Mesothelial cell of epicardium (in vitro differentiated cells): ENCODE measurements around the gene NCOA7. TPM values are rescaled to one million over a fixed set of nuclear protein-coding genes. Genes with fewer than 3 reads are reported as not detected.

Source experiments
- DNase-seq, 2 experiments: peaks; one replicate each; pipeline ENCODE4 v3.0.0; 2021; ENCODE audit warnings: low spot score in 2 of 2; ENCODE audit not compliant: unreplicated experiment in 2 of 2
- H3K27ac Mint-ChIP-seq: 2 replicates; pipeline ENCODE4 v1.8.0; 2021; ENCODE audit warnings: mixed read lengths
- H3K27me3 Mint-ChIP-seq: 2 replicates; pipeline ENCODE4 v1.8.0; 2021; ENCODE audit warnings: low read depth, mixed read lengths
- H3K36me3 Mint-ChIP-seq: 2 replicates; pipeline ENCODE4 v1.8.0; 2021; ENCODE audit warnings: mixed read lengths
- H3K4me1 Mint-ChIP-seq: 2 replicates; pipeline ENCODE4 v1.8.0; 2021; ENCODE audit warnings: mixed read lengths
- H3K4me3 Mint-ChIP-seq: 2 replicates; pipeline ENCODE4 v1.8.0; 2021; ENCODE audit warnings: mild to moderate bottlenecking, moderate library complexity, mixed read lengths
- H3K9me3 Mint-ChIP-seq: 2 replicates; pipeline ENCODE4 v1.8.0; 2021; ENCODE audit warnings: mixed read lengths
- CTCF ChIP-seq: fragments of 200-600 bp; sonication (generic); IDR thresholded peaks from one replicate; pipeline ENCODE4 v1.5.0; 2021; ENCODE audit warnings: antibody characterized with exemption; ENCODE audit not compliant: unreplicated experiment
- total RNA-seq: library from RNA; stranded (reverse); gene quantifications from 3 replicates; pipeline ENCODE4 v1.2.1, GENCODE V29; 2021

NCOA7 gene
- total RNA-seq, 1 donor from 2014 or later = 52.4 TPM

- no peak overlapping the region for H3K27ac Mint-ChIP-seq
- peaks cover 32% of the 10 kb centered on the region for H3K36me3 Mint-ChIP-seq
- no peaks in the 10 kb centered on the region for H3K9me3 Mint-ChIP-seq
Observed at GRCh38 chr6:125884634-125885371, 94.0 kb downstream of the NCOA7 start.

GRCh38 chr6:125886021-125886420 lies 95.3 kb downstream of the NCOA7 start:
- no peak overlapping the region for H3K4me3 Mint-ChIP-seq

More at GRCh38 chr6:125884634-125885371, 94.0 kb downstream of the NCOA7 start:
- no peak for TF ChIP-seq CTCF
- peaks cover 9% of the 10 kb centered on the region for H3K4me1 Mint-ChIP-seq
- no peak overlapping the region for H3K4me3 Mint-ChIP-seq
- DNase-seq = no peak
- no peaks in the 10 kb centered on the region for H3K27me3 Mint-ChIP-seq

GRCh38 chr6:125886914-125887313 lies 96.2 kb downstream of the NCOA7 start:
- H3K27ac Mint-ChIP-seq = no peak overlapping the region
- no peaks in the 10 kb centered on the region for H3K9me3 Mint-ChIP-seq
- peaks cover 9% of the 10 kb centered on the region for H3K4me1 Mint-ChIP-seq
- no peak overlapping the region for H3K4me3 Mint-ChIP-seq
- DNase-seq = no peak
- no peak for TF ChIP-seq CTCF
- peaks cover 24% of the 10 kb centered on the region for H3K36me3 Mint-ChIP-seq
- H3K27me3 Mint-ChIP-seq = no peaks in the 10 kb centered on the region

More at GRCh38 chr6:125886021-125886420, 95.3 kb downstream of the NCOA7 start:
- DNase-seq = no peak
- Mint-ChIP-seq H3K4me1 (peaks cover 9% of the 10 kb centered on the region), H3K27me3 (no peaks in the 10 kb centered on the region), H3K36me3 (peaks cover 26% of the 10 kb centered on the region), H3K9me3 (no peaks in the 10 kb centered on the region), H3K27ac (no peak overlapping the region)
- TF ChIP-seq CTCF = no peak

- no peak for TF ChIP-seq CTCF
- H3K27me3 Mint-ChIP-seq = no peaks in the 10 kb centered on the region
- no peak overlapping the region for H3K27ac Mint-ChIP-seq
- no peaks in the 10 kb centered on the region for H3K9me3 Mint-ChIP-seq
- H3K4me1 Mint-ChIP-seq = peaks cover 9% of the 10 kb centered on the region
- H3K4me3 Mint-ChIP-seq = no peak overlapping the region
- no peak for DNase-seq
- peaks cover 21% of the 10 kb centered on the region for H3K36me3 Mint-ChIP-seq
Observed at GRCh38 chr6:125887372-125887771, 96.6 kb downstream of the NCOA7 start.

- H3K27me3 Mint-ChIP-seq = no peaks in the 10 kb centered on the region
- TF ChIP-seq CTCF = peak; percentile 33
- peaks cover 9% of the 10 kb centered on the region for H3K4me1 Mint-ChIP-seq
- H3K36me3 Mint-ChIP-seq = peaks cover 14% of the 10 kb centered on the region
- H3K9me3 Mint-ChIP-seq = no peaks in the 10 kb centered on the region
- H3K4me3 Mint-ChIP-seq = no peak overlapping the region
- DNase-seq = no peak
- H3K27ac Mint-ChIP-seq = no peak overlapping the region
Observed at GRCh38 chr6:125888989-125889656, 98.4 kb downstream of the NCOA7 start.
